GM12864 (cell line): ENCODE measurements around the gene TTC39A.
A peak's percentile ranks its signal among the peaks of the same experiment; 100 is the strongest.

Source experiments
- DNase-seq: peaks from one replicate; pipeline ENCODE4 v3.0.0-alpha.2; 2011; ENCODE audit warnings: low read depth
- H3K4me3 ChIP-seq: 2 replicates; pipeline ENCODE4 v1.5.1; 2011; ENCODE audit warnings: mild to moderate bottlenecking, low read depth, low read length, control low read depth
- CTCF ChIP-seq: IDR thresholded peaks from 2 replicates; pipeline ENCODE4 v1.5.1; 2011; ENCODE audit warnings: low read depth, mild to moderate bottlenecking, moderate library complexity, low read length, control low read depth, inconsistent platforms; ENCODE audit errors: missing control alignments

Gene TTC39A

GRCh38 chr1:51293898-51294515 lies 36.4 kb downstream of the TTC39A start:
- H3K4me3 ChIP-seq = no peak overlapping the region
- no peak for DNase-seq

GRCh38 chr1:51290489-51290847 lies 39.9 kb downstream of the TTC39A start:
- TF ChIP-seq CTCF = no peak
- no peak overlapping the region for H3K4me3 ChIP-seq
- DNase-seq = no peak

More at GRCh38 chr1:51293898-51294515, 36.4 kb downstream of the TTC39A start:
- no peak for TF ChIP-seq CTCF

- DNase-seq = no peak
- no peak for TF ChIP-seq CTCF
- H3K4me3 ChIP-seq = no peak overlapping the region
Observed at GRCh38 chr1:51289676-51290488, 40.5 kb downstream of the TTC39A start.

- DNase-seq = no peak
- no peak for TF ChIP-seq CTCF
- no peak overlapping the region for H3K4me3 ChIP-seq
Observed at GRCh38 chr1:51288578-51288977, 41.8 kb downstream of the TTC39A start.

GRCh38 chr1:51287966-51288365 lies 42.4 kb downstream of the TTC39A start:
- H3K4me3 ChIP-seq = no peak overlapping the region
- TF ChIP-seq CTCF = no peak
- DNase-seq = no peak

GRCh38 chr1:51285055-51285454 lies 45.3 kb downstream of the TTC39A start:
- peak; percentile 49 for DNase-seq
- no peak overlapping the region for H3K4me3 ChIP-seq
- no peak for TF ChIP-seq CTCF
